GM13976 (cell line): ENCODE results near the gene WAPL.

ENCODE experiments used
- DNase-seq: peaks from one replicate; pipeline ENCODE4 v3.0.0; 2012; ENCODE audit warnings: low spot score
- in situ Hi-C: fragments of 300-500 bp; cut with MboI; formaldehyde crosslinking; loops from one replicate; pipeline ENCODE4 v1.12.0; 2022; ENCODE audit warnings: low sequenced_read_pairs, mixed read lengths, inconsistent platforms; ENCODE audit not compliant: unreplicated experiment
- TF ChIP-seq, protein P1 (sequence below): IDR thresholded peaks from 2 replicates; pipeline ENCODE4 v1.5.1; 2012; ENCODE audit warnings: borderline replicate concordance, mild to moderate bottlenecking; ENCODE audit not compliant: insufficient read depth; ENCODE audit errors: extremely low read depth, missing control alignments, control extremely low read depth

The WAPL gene

DNA sequence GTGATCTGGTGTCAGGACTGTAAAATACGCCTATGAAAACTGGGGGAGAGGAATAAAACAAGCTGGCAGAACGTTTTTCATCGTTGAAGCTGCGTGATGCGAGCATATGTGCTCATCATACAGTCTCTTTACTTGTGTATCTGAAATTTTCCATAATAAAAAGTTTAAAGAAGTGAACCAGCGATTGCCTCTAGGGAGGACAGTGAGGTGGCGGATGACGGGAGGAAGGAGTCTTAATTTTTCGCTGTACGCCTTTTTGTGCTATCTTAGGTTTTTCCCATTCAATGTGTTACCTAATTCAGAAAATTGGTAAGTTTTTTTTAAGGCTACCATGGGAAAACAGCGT, 891 bp upstream of the WAPL start:
- TF ChIP-seq, protein P1, sequence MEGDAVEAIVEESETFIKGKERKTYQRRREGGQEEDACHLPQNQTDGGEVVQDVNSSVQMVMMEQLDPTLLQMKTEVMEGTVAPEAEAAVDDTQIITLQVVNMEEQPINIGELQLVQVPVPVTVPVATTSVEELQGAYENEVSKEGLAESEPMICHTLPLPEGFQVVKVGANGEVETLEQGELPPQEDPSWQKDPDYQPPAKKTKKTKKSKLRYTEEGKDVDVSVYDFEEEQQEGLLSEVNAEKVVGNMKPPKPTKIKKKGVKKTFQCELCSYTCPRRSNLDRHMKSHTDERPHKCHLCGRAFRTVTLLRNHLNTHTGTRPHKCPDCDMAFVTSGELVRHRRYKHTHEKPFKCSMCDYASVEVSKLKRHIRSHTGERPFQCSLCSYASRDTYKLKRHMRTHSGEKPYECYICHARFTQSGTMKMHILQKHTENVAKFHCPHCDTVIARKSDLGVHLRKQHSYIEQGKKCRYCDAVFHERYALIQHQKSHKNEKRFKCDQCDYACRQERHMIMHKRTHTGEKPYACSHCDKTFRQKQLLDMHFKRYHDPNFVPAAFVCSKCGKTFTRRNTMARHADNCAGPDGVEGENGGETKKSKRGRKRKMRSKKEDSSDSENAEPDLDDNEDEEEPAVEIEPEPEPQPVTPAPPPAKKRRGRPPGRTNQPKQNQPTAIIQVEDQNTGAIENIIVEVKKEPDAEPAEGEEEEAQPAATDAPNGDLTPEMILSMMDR = no peak
- in situ Hi-C loops = no loop called here
- no peak for DNase-seq

DNA sequence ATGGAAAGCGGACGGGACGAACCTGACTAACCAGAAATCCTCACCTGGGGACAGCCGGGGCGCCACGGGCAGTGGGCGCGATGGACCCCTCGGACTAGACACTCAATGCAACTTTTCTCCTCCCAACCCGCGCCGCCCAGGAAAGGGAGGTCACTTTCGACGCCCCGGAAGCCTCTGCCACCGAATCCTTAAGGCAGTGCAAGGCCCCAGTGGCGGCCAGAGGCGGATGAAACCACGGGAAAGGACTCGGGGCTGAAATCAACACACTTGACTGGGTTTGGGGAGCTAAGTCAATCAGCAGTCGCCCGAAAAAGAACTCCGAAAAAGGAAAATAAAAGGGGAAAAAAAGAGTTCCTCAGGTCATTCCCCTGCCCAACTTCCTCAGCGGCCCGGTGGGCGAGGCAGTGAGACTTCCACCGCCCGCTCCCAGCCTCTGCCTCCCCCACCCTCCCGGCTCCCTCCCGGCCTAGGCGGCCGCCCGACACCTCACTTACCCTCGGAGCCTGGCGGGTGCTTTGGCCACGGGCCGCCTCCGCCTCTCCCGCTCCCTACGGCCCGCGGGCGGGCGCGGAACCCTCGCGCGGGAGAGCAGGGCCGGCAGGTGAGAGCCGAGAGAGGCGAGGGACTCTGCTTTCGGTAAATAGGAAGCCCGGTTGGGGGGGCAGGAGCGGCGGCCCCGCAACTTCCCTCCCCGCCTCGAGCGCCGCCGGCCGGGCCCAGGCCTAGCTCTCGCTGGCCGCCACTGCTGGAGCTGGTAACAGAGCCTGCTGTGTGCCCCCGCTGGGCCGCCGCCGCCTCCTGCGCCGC, 518 bp downstream of the WAPL start:
- TF ChIP-seq, protein P1 = no peak
- DNase-seq = peak; percentile 68
- in situ Hi-C loops = no loop called here

- TF ChIP-seq, protein P1 = no peak
- in situ Hi-C loops = no loop called here
- no peak for DNase-seq
These were observed 2.8 kb downstream of the WAPL start for GRCh38 chr10:86518781-86519180.

DNA sequence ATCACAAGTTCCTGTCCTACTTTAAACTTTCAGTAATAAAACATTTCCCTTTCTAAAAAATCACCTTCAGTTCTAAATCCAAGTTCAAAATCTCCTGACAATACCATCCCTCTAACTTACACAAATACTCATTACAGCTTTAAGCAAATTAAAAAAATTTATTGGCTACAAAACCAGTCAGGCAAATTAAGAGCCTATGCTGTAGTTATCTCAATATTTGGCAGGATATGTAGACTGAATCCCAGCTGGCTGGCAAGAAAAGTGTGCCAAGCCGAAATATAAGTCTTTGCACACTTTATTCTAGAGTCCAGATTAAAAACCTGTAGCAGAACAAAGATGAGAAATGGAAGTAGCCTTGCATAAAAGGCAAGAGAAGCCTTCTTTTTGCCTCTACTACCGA, 9.5 kb downstream of the WAPL start:
- TF ChIP-seq, protein P1 = no peak
- in situ Hi-C loops = no loop called here
- DNase-seq = no peak

GRCh38 chr10:86511027-86511865, 10.3 kb downstream of the WAPL start:
- no peak for DNase-seq
- in situ Hi-C loops = no loop called here
- TF ChIP-seq, protein P1 = no peak

GRCh38 chr10:86509145-86509544, 12.4 kb downstream of the WAPL start:
- in situ Hi-C loops = no loop called here
- TF ChIP-seq, protein P1 = no peak
- DNase-seq = no peak
